Gastroesophageal sphincter (tissue), 4 donors: ENCODE data around the gene EPHB2. TPM values are rescaled to one million over a fixed set of nuclear protein-coding genes. Genes with fewer than 3 reads are reported as not detected.

Experiments used
- ATAC-seq: fragments of 150-250 bp; one replicate; pipeline ENCODE4 v1.9.1; 2016; ENCODE audit warnings: mild to moderate bottlenecking, moderate library complexity
- H3K27ac ChIP-seq, 4 donors: fragments of 200-600 bp; sonication (generic) in 3 of 4; 1 replicate in 3 of 4; 2 replicates in 1 of 4; pipeline ENCODE4 v1.5.1; 2016 to 2019
- H3K27me3 ChIP-seq: fragments of 200-600 bp; sonication (generic); one replicate; pipeline ENCODE4 v1.5.1; 2019
- H3K36me3 ChIP-seq, 2 donors: fragments of 200-600 bp; sonication (generic); one replicate each; pipeline ENCODE4 v1.5.1; 2019; ENCODE audit warnings: control low read depth in 1 of 2
- H3K4me1 ChIP-seq, 3 donors: fragments of 200-600 bp; sonication (generic); 1 replicate in 2 of 3; 2 replicates in 1 of 3; pipeline ENCODE4 v1.5.1; 2016 to 2019; ENCODE audit warnings: control low read depth in 2 of 3
- H3K4me3 ChIP-seq, 2 donors: fragments of 200-600 bp; sonication (generic); one replicate each; pipeline ENCODE4 v1.5.1; 2019; ENCODE audit warnings: mild to moderate bottlenecking in 1 of 2, moderate library complexity in 1 of 2
- H3K9me3 ChIP-seq, 3 donors: fragments of 200-600 bp; sonication (generic); one replicate each; pipeline ENCODE4 v1.5.1; 2017 to 2019; ENCODE audit warnings: control low read depth in 2 of 3
- CTCF ChIP-seq, 4 experiments: fragments of 200-600 bp in 2 of 4; fragments of 450-650 bp in 2 of 4; sonication (generic) in 1 of 4; IDR thresholded peaks; one replicate each; pipeline ENCODE4 v1.5.1; 2017 to 2019; ENCODE audit warnings: antibody characterized with exemption in 4 of 4, mild to moderate bottlenecking in 2 of 4, moderate library complexity in 2 of 4
- EP300 ChIP-seq: sonication (generic); formaldehyde crosslinking; IDR thresholded peaks from one replicate; pipeline ENCODE4 v1.6.1; 2017; ENCODE audit warnings: antibody characterized with exemption, mild to moderate bottlenecking
- POLR2A ChIP-seq, 2 donors: fragments of 450-650 bp; IDR thresholded peaks; one replicate each; pipeline ENCODE4 v1.6.1; 2017; ENCODE audit warnings: antibody characterized with exemption in 2 of 2, mild to moderate bottlenecking in 2 of 2, moderate library complexity in 1 of 2
- POLR2AphosphoS5 ChIP-seq: sonication (generic); formaldehyde crosslinking; IDR thresholded peaks from one replicate; pipeline ENCODE4 v1.6.1; 2017; ENCODE audit warnings: antibody characterized with exemption
- WGBS, 2 donors: methylation state at CpG; one replicate each; pipeline ENCODE4 v1.1.5; 2018; ENCODE audit warnings: low coverage in 1 of 2; 5-methylcytosine and 5-hydroxymethylcytosine counted together
- total RNA-seq, 4 donors: library from RNA; depleted of rRNA; stranded (reverse); fragments of >200 nt; gene quantifications; one replicate each; pipeline ENCODE4 v1.1.0, GENCODE V29; 2016

The EPHB2 gene
- total RNA-seq, 4 donors from 2014 or later, result 2.0 to 5.9 (median 2.6) TPM

- TF ChIP-seq POLR2A (IDR thresholded peaks at IDR 0.05) (no peak), CTCF (IDR thresholded peaks at IDR 0.05) (no peak), POLR2AphosphoS5 (no peak), EP300 (no peak)
- no peak overlapping the region for H3K4me3 ChIP-seq
- H3K4me1 ChIP-seq, result peaks cover 0 to 8% (median 0%) of the 10 kb centered on the region in 3 donors
- ATAC-seq, result no peak
- peaks cover 76% of the 10 kb centered on the region for H3K27me3 ChIP-seq
- H3K27ac ChIP-seq, result no peak overlapping the region
- H3K9me3 ChIP-seq, result no peaks in the 10 kb centered on the region
- 93 to 97% methylated on average over 3 of the region's 5 CpGs for WGBS, 2 donors
- no peaks in the 10 kb centered on the region for H3K36me3 ChIP-seq
Measured at GRCh38 chr1:22952694-22953056, 242.0 kb downstream of the EPHB2 start.

- WGBS, 2 donors, result no CpG with 5 or more reads among the region's 92 CpGs
- peaks cover 0 to 8% (median 0%) of the 10 kb centered on the region in 3 donors for H3K4me1 ChIP-seq
- no peak for ATAC-seq
- peaks cover 76% of the 10 kb centered on the region for H3K27me3 ChIP-seq
- no peaks in the 10 kb centered on the region for H3K36me3 ChIP-seq
- no peak overlapping the region for H3K27ac ChIP-seq
- H3K4me3 ChIP-seq, result no peak overlapping the region
- no peaks in the 10 kb centered on the region for H3K9me3 ChIP-seq
- TF ChIP-seq POLR2AphosphoS5, result no peak
- TF ChIP-seq CTCF (IDR thresholded peaks at IDR 0.05), result no peak
Measured at GRCh38 chr1:22953057-22953739, 242.6 kb downstream of the EPHB2 start.

- H3K9me3 ChIP-seq, result no peaks in the 10 kb centered on the region
- peaks cover 0 to 8% (median 0%) of the 10 kb centered on the region in 3 donors for H3K4me1 ChIP-seq
- H3K27ac ChIP-seq, result no peak overlapping the region
- H3K36me3 ChIP-seq, result no peaks in the 10 kb centered on the region
- TF ChIP-seq EP300 (no peak), POLR2AphosphoS5 (no peak), CTCF (IDR thresholded peaks at IDR 0.05) (no peak), POLR2A (IDR thresholded peaks at IDR 0.05) (no peak)
- ATAC-seq, result no peak
- no peak overlapping the region for H3K4me3 ChIP-seq
- 60% methylated on average over 1 of the region's 38 CpGs; no CpG with 5 or more reads in 1 of the 2 donors for WGBS, 2 donors
- H3K27me3 ChIP-seq, result peaks cover 79% of the 10 kb centered on the region
Measured at GRCh38 chr1:22953740-22954141, 243.1 kb downstream of the EPHB2 start.

GRCh38 chr1:22955146-22955545 is 244.5 kb downstream of the EPHB2 start:
- Histone ChIP-seq H3K4me3 (no peak overlapping the region), H3K27me3 (peaks cover 86% of the 10 kb centered on the region), H3K4me1 (peaks cover 0 to 8% (median 0%) of the 10 kb centered on the region in 3 donors), H3K9me3 (no peaks in the 10 kb centered on the region), H3K36me3 (no peaks in the 10 kb centered on the region), H3K27ac (no peak overlapping the region)
- no CpG with 5 or more reads among the region's 7 CpGs for WGBS, 2 donors
- TF ChIP-seq EP300 (no peak), POLR2AphosphoS5 (no peak), CTCF (IDR thresholded peaks at IDR 0.05) (no peak), POLR2A (IDR thresholded peaks at IDR 0.05) (no peak)
- ATAC-seq, result no peak

GRCh38 chr1:22957066-22957465 is 246.4 kb downstream of the EPHB2 start:
- no peaks in the 10 kb centered on the region for H3K9me3 ChIP-seq
- whole genome bisulfite sequencing, 2 donors, result 48 to 83% methylated on average over 3 of the region's 3 CpGs

More at GRCh38 chr1:22957066-22957465, 246.4 kb downstream of the EPHB2 start:
- TF ChIP-seq POLR2AphosphoS5, result no peak
- H3K27ac ChIP-seq, result no peak overlapping the region
- peaks cover 0 to 8% (median 0%) of the 10 kb centered on the region in 3 donors for H3K4me1 ChIP-seq
- H3K36me3 ChIP-seq, result no peaks in the 10 kb centered on the region
- no peak overlapping the region for H3K4me3 ChIP-seq
- peaks cover 67% of the 10 kb centered on the region for H3K27me3 ChIP-seq
- no peak for ATAC-seq
